Mononuclear cell (primary cell): ENCODE results near the gene PGBD5. TPM values are rescaled to one million over a fixed set of nuclear protein-coding genes. Genes with fewer than 3 reads are reported as not detected.

Source experiments
- H3K27me3 ChIP-seq: 2 replicates; pipeline ENCODE4 v1.6.0; 2011; ENCODE audit warnings: low read length, control low read depth; ENCODE audit not compliant: insufficient read depth
- H3K4me1 ChIP-seq: 2 replicates; pipeline ENCODE4 v1.5.1; 2011; ENCODE audit warnings: mild to moderate bottlenecking, low read length, control low read depth; ENCODE audit not compliant: insufficient read depth
- H3K4me3 ChIP-seq: 2 replicates; pipeline ENCODE4 v1.5.1; 2011; ENCODE audit warnings: mild to moderate bottlenecking, low read length, moderate library complexity
- H3K9me3 ChIP-seq: 2 replicates; pipeline ENCODE4 v1.5.1; 2011; ENCODE audit warnings: low read depth, mild to moderate bottlenecking, control low read depth, low read length
- total RNA-seq: library from RNA; depleted of rRNA; stranded (reverse); fragments of >200 nt; gene quantifications from one replicate; pipeline ENCODE4 v1.2.3, GENCODE V29; 2012

PGBD5 gene
- total RNA-seq, 1 donor = under 0.01 TPM

DNA sequence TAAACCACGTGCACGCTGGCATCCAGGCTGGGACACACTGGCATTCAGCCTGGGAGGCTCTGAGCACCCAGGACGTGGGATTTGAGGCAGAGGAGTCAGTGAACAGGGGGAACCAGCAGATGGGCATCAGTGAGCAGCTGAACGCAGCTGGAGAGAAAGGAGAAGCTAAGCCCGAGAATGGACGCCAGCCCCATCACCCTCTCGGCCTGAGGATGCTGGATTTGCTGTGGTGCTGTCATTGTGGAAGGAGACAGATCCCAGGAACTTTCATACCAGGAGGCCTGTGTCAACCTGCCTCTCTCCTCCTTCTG lies 132.8 kb downstream of the PGBD5 start:
- no peaks in the 10 kb centered on the region for H3K9me3 ChIP-seq
- no peaks in the 10 kb centered on the region for H3K27me3 ChIP-seq
- H3K4me1 ChIP-seq = peaks cover 10% of the 10 kb centered on the region
- H3K4me3 ChIP-seq = no peak overlapping the region

DNA sequence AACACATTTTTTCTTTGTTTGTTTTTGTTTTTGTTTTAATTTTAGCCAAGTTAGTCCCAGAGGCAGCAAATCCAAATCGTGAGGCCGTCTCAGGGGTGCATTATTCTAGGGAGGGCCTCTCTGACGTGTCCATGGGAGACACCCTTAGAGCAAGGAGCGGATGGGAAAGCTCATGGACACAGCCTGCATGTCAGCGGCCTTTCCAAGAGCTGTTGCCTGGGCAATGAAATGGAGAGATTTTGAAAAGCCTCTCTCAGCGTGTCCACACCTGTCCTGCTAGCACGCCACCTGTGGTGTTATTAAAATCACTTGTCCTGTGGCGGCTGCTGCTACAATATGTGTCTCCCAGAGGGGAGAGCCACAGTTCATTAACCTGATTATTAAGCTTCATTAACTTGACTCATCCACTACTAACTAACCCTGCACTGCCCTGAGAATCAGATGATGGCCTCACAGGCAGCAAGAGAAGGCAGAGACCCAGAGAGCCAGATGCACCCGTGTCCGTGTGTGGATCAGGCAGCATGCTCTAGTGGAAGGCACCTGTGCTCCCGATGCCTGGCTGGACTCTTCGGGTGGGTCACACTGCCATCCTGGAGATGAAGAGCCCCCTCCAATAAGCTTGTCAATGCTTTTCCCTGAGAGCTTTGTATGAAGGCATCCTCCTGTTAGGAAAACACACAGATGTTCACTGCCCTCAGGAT lies 133.3 kb downstream of the PGBD5 start:
- H3K9me3 ChIP-seq = no peaks in the 10 kb centered on the region
- H3K4me1 ChIP-seq = peaks cover 10% of the 10 kb centered on the region
- H3K27me3 ChIP-seq = no peaks in the 10 kb centered on the region
- no peak overlapping the region for H3K4me3 ChIP-seq

DNA sequence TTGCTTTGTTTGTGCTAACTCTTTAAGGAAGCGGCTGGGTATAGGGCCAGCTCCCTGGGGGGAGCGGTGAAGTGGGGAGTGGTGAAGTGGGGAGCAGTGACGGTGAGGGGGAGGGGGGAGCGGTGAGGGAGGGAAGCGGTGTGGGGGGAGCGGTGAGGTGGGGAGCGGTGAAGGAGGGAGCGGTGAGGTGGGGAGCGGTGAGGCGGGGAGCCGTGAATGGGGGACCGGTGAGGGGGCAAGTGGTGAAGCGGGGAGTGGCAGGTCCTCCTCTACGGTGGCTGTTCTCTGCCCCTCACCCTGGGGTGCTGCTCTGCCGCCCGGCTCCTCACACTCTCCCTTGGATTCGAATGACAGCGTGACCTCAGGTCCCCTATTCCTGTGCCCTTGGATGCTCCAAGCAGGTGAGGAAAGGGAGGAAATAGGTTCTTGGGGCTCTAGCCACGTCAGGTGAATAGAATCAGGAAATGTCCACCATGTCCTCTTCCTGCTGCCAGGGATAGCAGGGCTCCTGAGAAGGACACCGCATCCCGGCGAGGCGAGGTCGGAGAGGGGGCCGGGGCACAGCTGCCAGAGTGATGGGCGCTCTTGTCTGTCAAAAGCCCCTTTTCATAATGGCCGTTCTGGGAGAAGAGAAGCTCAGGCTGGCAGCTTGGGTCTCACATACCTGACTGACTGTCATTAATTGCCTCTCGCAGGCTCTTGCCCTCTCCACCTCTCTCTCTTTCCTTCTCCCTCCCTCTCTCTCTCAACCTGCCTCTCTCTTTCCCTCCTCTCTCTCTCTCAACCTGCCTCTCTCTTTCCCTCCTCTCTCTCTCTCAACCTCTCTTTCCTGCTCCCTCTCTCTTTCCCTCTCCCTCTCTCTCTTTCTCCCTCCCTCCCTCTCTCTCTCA lies 134.2 kb downstream of the PGBD5 start:
- no peaks in the 10 kb centered on the region for H3K9me3 ChIP-seq
- peaks cover 10% of the 10 kb centered on the region for H3K4me1 ChIP-seq
- H3K27me3 ChIP-seq = no peaks in the 10 kb centered on the region
- H3K4me3 ChIP-seq = no peak overlapping the region

DNA sequence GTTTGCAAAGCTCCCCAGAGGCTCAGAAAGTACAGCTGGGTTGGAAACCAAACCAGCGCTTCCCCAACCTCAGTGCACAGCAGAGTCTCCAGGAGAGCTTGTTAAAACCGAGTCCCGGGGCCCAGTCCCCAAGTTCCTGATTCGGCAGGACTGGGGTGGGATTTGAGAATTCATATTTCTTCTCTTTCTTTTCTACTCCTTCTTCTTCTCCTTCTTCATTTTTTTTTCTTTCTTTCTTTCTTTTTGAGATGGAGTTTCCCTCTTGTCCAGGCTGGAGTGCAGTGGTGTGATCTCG lies 136.8 kb downstream of the PGBD5 start:
- Histone ChIP-seq H3K4me3 (no peak overlapping the region), H3K27me3 (no peaks in the 10 kb centered on the region), H3K4me1 (peaks cover 10% of the 10 kb centered on the region), H3K9me3 (no peaks in the 10 kb centered on the region)

DNA sequence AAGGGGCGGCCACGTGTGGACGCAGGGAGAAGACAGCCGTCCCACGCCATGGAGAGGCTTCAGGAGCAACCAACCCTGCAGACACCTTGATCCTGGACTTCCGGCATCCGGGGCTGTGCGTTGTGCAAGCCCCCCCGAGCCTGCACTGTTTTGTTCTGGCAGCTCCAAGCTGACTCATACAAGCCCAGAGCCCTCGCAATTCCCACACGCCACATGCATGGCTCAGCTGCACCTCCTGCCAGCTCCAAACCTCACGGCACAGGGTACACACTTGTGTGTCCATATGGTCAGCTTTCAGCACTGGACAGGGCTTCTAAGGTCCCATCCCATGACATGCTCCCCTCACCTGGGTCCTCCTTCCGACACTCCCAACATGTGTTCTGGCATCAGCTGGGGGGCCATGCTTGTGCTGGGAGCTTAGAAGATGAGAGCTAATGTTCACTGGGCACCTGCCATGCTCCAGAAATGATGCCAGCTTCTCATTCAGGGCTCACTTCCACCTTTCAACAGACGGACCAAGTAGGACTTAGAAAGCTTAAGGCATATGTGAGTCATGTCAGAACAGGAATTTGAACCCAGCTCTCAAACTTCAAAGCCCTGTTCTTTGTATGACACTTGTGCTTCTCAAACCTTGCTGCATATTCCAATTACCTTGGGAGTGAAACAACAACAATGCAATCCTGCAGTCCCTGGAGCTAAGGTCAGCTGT lies 137.3 kb downstream of the PGBD5 start:
- H3K27me3 ChIP-seq = no peaks in the 10 kb centered on the region
- H3K4me3 ChIP-seq = no peak overlapping the region
- peaks cover 10% of the 10 kb centered on the region for H3K4me1 ChIP-seq
- H3K9me3 ChIP-seq = no peaks in the 10 kb centered on the region

DNA sequence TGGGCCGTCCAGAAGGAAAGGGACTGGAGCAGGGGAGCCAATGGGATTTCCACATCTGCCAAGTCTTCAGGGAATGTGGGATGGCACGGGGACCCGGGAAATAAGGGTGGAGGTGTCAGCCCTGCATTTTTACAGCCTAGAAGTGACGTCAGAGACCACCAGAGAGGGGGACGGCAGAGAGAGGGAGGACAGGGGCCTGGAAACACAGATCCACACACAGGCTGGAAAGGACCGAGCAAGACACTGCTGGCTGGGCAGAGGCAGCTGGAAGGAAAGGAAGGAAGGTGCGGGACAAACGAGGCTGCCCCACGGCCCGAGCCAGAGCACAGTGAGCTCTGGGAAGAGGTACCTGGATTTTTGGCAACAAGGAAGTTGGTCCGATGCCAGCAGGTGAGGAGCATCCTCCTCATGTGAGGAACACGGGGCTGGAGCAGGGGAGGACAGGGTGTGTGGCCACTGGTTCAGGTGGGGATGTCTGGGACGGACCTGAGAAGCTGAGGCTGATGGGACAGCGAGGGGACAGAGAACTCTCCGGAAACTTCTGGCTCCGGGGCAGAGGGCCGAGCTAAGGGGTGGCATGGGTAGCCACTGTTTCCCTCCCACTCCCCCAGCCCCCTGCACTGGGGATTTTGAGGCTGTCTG lies 138.3 kb downstream of the PGBD5 start:
- Histone ChIP-seq H3K4me3 (no peak overlapping the region), H3K27me3 (no peaks in the 10 kb centered on the region), H3K4me1 (peaks cover 10% of the 10 kb centered on the region), H3K9me3 (no peaks in the 10 kb centered on the region)

DNA sequence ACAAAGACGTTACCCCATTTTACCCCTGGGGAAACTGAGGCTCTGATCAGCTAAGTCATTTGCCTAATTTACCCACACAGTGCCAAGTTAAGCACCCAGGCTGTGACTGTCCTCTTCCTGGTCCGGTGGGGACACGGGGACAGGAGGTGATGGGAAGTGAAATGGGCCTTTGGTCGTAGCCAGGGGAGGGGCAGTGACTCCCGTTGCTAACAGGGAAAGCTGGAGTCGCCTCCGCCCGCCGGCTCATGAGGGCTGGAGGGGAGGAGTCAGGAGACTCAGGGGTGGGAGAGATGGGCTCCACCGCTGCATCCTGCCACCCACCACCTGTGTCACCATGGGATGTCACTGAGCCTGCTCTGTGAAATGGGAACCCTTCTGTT lies 139.3 kb downstream of the PGBD5 start:
- no peaks in the 10 kb centered on the region for H3K9me3 ChIP-seq
- no peak overlapping the region for H3K4me3 ChIP-seq
- H3K27me3 ChIP-seq = no peaks in the 10 kb centered on the region
- H3K4me1 ChIP-seq = peaks cover 16% of the 10 kb centered on the region

DNA sequence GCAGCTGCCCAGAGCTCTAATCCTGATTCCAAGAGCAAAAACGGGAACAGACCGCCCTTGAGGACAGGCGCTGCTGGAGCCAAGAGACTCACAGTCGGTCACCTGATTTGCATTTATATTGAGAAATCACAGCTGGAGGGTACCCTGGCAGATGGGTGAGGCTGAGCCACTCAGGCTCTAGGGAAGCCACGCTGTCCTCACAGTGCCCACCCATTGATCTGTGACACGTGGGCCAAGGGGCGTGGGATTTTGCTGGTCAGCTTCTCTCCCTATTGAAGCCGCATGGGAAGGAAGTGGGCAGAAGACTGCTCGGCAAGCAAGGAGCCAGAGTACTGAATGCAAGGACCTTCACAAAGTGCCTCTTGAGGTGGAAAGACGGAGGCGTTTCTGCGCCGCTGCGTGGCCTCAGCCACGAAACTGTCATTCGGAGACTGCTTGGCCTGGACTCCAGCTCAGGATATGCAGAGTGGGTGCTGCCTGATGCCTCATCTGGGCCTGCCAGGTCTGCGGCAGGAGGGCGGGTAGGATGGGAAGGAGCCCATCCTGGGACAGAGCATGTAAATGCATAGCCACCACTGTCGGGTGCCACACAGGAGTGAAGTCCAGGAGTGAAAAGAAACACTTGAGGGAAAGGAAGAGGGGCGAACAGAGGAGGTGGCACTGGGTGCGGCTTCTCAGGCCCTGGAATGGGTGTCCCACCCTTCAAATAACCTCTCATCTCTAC lies 139.8 kb downstream of the PGBD5 start:
- H3K9me3 ChIP-seq = no peaks in the 10 kb centered on the region
- H3K4me3 ChIP-seq = no peak overlapping the region

DNA sequence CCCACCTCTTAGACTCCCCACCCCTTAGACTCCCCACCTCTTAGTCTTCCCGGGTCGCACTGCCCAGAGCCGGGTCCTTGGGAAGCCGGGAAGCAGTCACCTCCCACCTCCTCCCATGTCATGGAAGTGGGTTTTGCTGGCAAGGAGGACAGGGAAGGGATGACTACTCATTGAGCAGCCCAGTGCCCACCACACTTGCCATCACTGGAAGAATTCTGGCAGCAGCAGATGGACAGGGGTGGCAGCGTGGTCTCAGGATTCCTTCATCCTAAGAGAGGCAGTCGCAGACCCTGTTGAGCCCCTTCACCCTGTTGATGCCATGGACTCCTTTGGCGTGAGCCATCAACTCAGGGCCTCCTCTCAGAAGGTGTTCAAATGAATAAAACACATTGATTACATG lies 140.8 kb downstream of the PGBD5 start:
- Histone ChIP-seq H3K9me3 (no peaks in the 10 kb centered on the region), H3K27me3 (no peaks in the 10 kb centered on the region), H3K4me1 (peaks cover 25% of the 10 kb centered on the region), H3K4me3 (no peak overlapping the region)

More for the DNA sequence above, 139.8 kb downstream of the PGBD5 start:
- Histone ChIP-seq H3K27me3 (no peaks in the 10 kb centered on the region), H3K4me1 (peaks cover 20% of the 10 kb centered on the region)

DNA sequence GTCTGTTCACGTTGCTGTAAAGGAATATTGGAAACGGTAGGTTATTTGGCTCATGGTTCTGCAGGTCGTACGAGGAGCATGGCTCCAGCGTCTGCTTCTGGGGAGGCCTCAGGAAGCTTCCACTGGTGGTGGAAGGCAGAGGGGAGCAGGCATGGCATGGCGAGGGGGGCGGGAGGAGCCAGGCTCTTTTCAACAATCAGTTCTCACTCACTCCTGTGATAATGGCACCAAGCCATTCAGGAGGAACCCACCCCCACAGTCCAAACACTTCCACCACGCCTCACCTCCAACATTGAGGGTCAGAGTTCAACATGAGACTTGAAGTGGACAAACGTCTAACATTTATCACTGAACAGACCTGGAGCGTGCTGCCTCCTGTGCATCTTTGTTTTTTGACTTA lies 141.2 kb downstream of the PGBD5 start:
- no peaks in the 10 kb centered on the region for H3K27me3 ChIP-seq

DNA sequence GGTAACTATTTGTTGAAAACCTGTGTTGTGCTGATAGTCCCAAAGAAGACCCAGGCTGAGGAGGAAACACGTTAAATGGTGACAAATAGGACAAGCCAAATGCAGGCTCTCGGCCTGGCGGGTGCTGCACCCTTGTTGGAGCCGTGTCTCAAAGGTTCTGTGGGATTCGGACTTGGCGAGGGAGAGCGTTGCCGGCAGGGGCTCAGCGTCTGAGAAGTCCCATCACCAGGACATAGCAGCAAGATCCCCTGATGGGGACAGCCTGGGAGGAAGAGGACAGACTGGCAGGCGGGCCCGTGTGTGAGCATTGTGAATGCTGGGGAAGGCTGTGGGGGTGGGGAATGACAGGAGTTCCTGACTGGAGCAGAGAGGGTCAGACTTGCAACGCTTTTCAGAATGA lies 142.5 kb downstream of the PGBD5 start:
- no peak overlapping the region for H3K4me3 ChIP-seq
- H3K4me1 ChIP-seq = peaks cover 29% of the 10 kb centered on the region
- no peaks in the 10 kb centered on the region for H3K27me3 ChIP-seq
- H3K9me3 ChIP-seq = no peaks in the 10 kb centered on the region

More for the DNA sequence above, 141.2 kb downstream of the PGBD5 start:
- H3K9me3 ChIP-seq = no peaks in the 10 kb centered on the region
- no peak overlapping the region for H3K4me3 ChIP-seq
- peaks cover 21% of the 10 kb centered on the region for H3K4me1 ChIP-seq

DNA sequence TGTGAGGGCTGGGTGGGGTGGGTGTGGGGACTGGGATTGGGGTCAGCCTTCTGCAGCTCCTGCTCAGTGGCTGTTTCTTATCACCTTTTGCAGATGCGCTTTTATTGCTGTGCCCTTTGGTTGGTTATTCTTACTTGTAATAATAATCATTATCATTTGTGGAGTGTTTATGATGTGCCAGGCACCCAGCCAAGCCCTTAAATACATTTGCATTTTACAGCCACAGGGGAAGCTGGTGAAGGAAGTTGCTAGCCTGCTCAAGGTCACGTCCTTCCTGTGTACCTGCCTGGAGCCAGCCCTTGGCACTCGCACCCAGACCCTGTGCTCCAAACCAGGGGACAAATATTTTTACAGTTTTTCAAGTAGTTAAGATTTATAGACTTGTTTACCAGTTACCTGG lies 144.0 kb downstream of the PGBD5 start:
- Histone ChIP-seq H3K4me3 (no peak overlapping the region), H3K9me3 (no peaks in the 10 kb centered on the region), H3K4me1 (peaks cover 36% of the 10 kb centered on the region), H3K27me3 (no peaks in the 10 kb centered on the region)

DNA sequence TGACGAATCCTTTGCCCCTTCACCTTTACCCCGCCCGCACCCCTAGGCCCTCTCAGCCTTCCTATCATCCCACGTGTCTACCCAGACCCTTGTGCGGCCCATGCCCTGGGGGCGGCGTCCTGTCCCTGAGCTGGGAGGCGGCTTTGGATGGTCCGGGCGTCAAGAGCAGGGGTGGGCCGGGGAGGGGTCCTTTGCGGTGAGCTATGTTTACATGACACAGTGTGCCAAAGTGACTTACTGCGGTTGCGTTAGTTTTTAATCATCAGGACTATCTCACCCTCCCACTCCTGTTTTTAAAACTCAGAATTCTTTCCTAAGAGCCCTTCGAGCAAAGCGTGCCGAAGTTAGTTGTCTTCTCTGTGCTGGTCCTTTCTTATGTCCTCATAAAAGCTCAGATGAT lies 144.6 kb downstream of the PGBD5 start:
- Histone ChIP-seq H3K27me3 (no peaks in the 10 kb centered on the region), H3K4me1 (peaks cover 38% of the 10 kb centered on the region), H3K9me3 (no peaks in the 10 kb centered on the region), H3K4me3 (no peak overlapping the region)

DNA sequence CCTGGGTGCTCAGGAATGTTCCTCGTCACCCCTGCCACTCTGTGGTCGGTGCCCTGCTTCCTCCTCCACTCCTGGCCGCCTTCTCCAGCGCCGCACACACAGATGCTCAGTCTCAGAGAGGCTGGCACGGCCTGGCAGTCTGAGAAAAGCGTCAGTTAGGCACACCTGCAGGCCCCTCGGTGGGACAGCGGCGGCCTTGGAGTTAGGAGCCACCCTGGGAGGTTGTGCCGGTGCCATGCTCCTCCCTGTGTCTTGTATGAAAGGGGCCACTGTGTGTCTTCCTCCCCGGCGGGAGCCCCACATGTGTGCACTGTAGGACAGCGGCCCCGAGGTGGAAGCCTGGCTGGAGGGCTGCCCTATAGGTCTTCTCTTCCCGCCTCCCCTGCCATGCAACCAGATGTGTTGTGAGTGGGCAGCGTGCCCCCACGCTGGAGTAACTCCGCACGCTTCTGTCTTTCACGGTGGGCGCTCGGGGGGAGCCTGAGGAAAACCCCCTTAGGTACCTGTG lies 145.2 kb downstream of the PGBD5 start:
- H3K27me3 ChIP-seq = no peaks in the 10 kb centered on the region
- no peaks in the 10 kb centered on the region for H3K9me3 ChIP-seq
- no peak overlapping the region for H3K4me3 ChIP-seq
- H3K4me1 ChIP-seq = peaks cover 38% of the 10 kb centered on the region
